ENCODE data around the gene LIME1.

LIME1 gene

DNA sequence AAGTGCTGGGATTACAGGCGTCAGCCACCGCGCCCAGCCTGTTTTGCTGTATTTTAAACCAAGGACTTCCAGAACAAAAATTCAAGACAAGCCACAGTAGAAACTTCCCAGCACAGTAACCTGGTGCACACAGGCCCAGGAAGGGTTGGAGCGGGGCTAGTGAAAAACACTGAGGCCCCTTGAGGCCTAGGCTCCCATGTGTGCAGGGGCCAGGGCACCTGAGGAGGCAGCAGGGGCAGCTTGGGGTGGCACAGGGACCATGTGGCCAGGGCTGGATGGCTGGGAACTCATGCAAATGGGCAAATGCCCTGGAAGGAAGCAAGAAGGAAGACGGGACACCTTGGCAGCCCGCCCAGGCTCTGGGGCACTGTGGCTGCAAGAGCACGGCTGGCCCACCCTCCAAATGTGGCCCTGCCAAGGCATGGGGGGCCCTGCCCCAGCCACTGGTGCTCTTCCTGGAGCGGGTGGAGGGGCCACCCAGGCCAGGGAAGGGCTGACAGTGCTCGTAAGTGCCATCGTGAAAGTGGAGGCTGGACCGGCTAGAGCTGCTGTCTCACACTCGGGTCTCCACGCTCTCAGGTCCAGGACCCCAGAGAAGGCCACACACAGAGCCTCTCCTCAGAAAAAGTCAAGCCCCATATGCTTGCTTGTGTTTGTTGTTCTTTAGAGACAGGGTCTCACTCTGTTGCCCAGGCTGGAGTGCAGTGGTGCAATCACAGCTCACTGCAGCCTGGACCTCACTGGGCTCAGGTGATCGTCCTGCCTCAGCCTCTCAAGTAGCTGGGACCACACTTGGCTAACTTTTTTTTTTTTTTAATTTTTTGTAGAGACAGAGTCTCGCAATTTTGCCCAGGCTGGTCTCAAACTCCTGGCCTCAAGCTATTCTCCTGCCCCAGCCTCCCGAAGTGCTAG, 13.4 kb downstream of the LIME1 start:
- no peak for DNase-seq (ENCODE audit: low read depth, low spot score)

- no peak for DNase-seq (ENCODE audit: low read depth, low spot score)
Measured at GRCh38 chr20:63750807-63751470, 14.5 kb downstream of the LIME1 start.

DNA sequence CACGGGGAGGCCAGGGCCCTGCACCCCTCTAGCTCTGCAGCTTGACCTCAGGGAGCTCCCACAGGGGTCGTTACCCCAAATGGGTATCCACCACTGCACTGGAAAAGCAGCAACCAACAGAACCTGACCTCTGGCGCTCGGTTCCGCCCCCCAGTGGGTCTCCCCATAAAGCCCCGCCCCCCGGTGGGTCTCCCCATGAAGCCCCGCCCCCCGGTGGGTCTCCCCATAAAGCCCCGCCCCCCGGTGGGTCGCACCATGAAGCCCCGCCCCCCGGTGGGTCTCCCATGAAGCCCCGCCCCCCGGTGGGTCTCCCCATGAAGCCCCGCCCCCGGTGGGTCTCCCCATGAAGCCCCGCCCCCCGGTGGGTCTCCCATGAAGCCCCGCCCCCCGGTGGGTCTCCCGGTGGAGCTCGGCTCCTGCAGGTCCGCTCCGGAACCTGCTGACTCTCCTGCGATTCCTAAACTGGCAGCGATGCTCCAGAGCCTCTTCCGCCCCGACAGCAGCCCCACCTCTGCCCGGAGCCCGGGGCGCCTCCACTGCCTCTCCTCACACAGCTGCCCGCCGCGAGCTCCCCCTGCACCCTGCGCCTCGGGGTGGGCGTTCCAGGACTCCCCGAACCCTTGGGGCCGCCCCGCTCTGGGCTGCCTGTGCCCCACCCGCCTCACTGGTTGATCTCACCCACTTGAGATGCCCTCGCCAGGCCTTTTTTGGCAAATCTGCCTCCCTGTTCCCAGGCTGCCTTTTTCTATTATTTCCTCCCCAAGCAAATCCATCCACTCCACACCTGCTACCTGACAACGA, 15.2 kb downstream of the LIME1 start:
- no peak for DNase-seq (ENCODE audit: low read depth, low spot score)

GRCh38 chr20:63752411-63753101, 16.1 kb downstream of the LIME1 start:
- DNase-seq (ENCODE audit: low read depth, low spot score): no peak

- DNase-seq (ENCODE audit: low read depth, low spot score): no peak
Measured at GRCh38 chr20:63753381-63753780, 16.9 kb downstream of the LIME1 start.

DNA sequence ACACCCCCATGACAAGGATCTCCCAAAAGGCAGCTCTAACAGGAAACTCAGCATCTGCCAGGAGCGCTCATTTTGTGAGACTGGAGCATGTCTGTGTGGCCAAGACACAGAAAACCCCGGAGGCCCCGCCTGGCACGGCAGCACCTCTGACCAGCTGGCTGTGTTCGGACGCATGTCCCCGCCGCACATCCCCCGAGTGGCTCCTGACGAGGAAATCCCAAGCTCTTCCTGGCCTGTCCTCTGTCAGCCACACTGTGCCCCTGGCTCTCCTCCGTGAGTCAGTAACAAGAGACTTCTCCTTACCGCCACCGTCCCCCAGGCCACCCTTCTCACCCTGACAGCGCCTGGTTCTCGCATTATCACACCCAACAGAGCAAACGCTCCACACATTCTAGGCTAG, 17.5 kb downstream of the LIME1 start:
- DNase-seq (ENCODE audit: low read depth, low spot score): no peak

DNA sequence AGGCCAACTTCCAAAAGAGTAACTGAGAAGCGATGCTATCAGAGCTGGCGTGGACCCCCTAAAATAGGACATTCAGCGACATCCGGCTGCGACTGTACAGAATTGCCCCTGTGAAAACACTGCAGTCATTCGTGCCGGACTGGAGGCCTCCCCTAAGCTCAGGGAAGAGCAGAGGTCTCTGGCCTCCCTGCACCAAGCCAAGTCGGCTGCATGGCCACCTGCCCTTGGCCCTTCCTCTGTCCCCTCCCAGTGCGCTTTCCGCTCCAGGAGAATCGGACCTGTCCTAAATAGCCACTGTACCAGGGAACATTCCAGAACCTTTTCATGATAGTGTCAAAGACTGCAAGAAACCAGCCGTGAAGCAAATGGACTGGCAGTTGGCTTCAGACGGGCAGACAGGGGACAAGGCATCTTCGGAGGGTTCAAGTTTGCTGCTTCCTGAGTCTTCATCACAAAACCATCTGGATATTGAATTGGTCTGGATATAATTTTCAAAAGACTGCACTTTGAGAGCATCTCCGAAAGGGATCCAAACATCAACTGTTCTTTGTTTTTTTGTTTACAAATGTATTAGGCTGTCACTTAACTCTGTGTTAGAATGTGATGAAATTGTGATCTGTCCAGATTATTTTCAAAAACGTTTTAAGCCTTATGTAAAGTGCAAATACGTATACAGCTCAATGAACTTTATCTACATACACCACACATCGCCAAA, 19.6 kb downstream of the LIME1 start:
- no peak for DNase-seq (ENCODE audit: low read depth, low spot score)

- no peak for DNase-seq (ENCODE audit: low read depth, low spot score)
Measured at GRCh38 chr20:63756648-63756991, 20.2 kb downstream of the LIME1 start.

GRCh38 chr20:63758152-63758551, 21.7 kb downstream of the LIME1 start:
- no peak for DNase-seq (ENCODE audit: low read depth, low spot score)

GRCh38 chr20:63759377-63759901, 23.0 kb downstream of the LIME1 start:
- no peak for DNase-seq (ENCODE audit: low read depth, low spot score)

GRCh38 chr20:63765082-63765873, 28.8 kb downstream of the LIME1 start:
- DNase-seq (ENCODE audit: low read depth, low spot score): no peak

DNA sequence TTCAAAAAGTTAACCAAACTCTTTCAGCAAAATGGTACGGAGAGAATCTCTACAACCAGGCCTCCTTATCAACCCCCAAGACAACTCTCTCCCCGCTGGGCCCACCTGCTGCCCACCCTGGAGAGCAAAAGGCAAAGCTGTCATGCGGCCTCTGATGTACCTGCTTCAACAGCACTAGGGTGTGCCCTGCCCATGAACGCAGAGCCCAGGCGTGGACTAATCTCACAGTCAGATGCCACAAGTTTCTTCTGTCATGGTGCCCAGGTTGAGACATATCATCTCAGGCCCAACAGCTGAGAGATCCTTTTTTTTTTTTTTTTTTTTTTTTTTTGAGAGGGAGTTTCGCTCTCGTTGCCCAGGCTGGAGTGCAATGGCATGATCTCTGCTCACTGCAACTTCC, 29.4 kb downstream of the LIME1 start:
- no peak for DNase-seq (ENCODE audit: low read depth, low spot score)

GRCh38 chr20:63766695-63767426, 30.4 kb downstream of the LIME1 start:
- DNase-seq (ENCODE audit: low read depth, low spot score): no peak

- DNase-seq (ENCODE audit: low read depth, low spot score): no peak
Measured at GRCh38 chr20:63767456-63767855, 31.0 kb downstream of the LIME1 start.

DNA sequence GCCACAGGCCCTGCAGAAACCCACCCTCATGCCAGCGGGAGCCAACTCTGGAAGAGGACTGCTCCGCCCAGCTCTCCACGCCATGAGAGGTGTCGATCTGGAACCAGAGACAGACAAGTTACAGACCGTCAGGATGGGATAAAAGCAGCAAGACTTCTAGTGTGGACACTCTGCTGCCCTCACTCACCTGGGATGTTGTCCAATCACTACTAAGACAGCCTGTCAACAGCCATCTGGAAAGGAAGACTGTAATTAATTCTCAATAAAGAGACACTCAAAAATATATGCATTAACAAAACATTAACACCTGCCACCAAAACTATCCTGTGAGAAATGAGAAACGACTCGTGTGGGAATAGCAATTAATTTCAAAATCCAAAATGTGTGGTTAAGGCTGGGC, 31.4 kb downstream of the LIME1 start:
- no peak for DNase-seq (ENCODE audit: low read depth, low spot score)

GRCh38 chr20:63768591-63769515, 32.4 kb downstream of the LIME1 start:
- DNase-seq (ENCODE audit: low read depth, low spot score): no peak

DNA sequence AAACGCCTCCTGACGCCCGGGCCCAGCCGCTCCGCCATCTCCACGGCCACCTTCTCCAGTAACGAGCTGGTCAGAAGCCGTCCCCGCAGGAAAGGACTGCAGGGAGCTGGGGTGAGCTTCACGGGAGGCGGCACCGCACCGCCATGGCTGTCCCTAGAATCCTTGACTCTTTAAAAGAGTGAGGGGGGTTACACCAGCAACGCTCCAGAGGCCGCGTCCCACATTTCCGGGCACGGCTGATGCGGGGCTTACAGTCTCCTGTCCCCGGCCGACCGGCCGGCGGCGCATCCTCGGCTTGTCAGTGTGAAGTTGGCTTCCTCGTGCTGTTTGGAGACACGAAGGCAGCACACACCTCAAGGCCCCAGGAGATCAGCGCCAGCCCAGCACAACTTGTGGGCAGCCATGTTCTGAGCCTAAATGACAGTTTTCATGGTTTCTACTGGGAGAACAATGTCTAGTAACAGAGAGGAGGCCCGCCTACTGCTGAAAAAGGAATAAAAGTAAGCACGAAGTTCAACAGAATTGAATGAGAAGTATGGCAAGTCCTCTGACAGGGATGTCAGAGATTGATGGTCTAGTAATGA, 33.5 kb downstream of the LIME1 start:
- no peak for DNase-seq (ENCODE audit: low read depth, low spot score)

Data from iPS DF 19.7 (cell line).